ENCODE data around the gene ZFAND3. TPM values are rescaled to one million over a fixed set of nuclear protein-coding genes. Genes with fewer than 3 reads are reported as not detected.
"Not testable (repeated sequence)": the region's sequence is repeated elsewhere in the genome, so short reads cannot be mapped to it uniquely, and the experiment has no call there.

ZFAND3 gene
- polyA plus RNA-seq, 4 donors, result 35.9 to 80.4 (median 40.9) TPM

GRCh38 chr6:37893257-37893656 is 73.7 kb downstream of the ZFAND3 start:
- Histone ChIP-seq H3K27ac (ENCODE audit: low read depth in 1 of 3, low read length in 2 of 3) (no peak overlapping the region), H3K9me3 (ENCODE audit: control insufficient read depth in 2 of 2, insufficient read depth in 1 of 2, low read depth in 1 of 2, low read length in 1 of 2) (peaks cover 0 to 9% of the 10 kb centered on the region in 2 donors), H3K36me3 (ENCODE audit: control insufficient read depth in 3 of 3, insufficient read depth in 2 of 3, low read depth in 1 of 3, low read length in 3 of 3) (peaks cover 0 to 9% (median 0%) of the 10 kb centered on the region in 3 donors), H3K4me3 (ENCODE audit: low read depth in 1 of 3, low read length in 3 of 3) (no peak overlapping the region), H3K4me1 (ENCODE audit: control insufficient read depth in 3 of 3, insufficient read depth in 2 of 3, low read depth in 1 of 3, low read length in 2 of 3) (no peaks in the 10 kb centered on the region), H3K27me3 (ENCODE audit: control insufficient read depth in 3 of 3, insufficient read depth in 3 of 3, low read length in 3 of 3) (no peaks in the 10 kb centered on the region)
- 81 to 87% (median 82%) methylated on average over 3 of the region's 3 CpGs for WGBS, 3 donors
- no peak for DNase-seq
- FAIRE-seq, result no peak

- 93 to 95% (median 94%) methylated on average over 9 of the region's 9 CpGs for WGBS, 3 donors
Observed at GRCh38 chr6:37893734-37894133, 74.2 kb downstream of the ZFAND3 start.

GRCh38 chr6:37894585-37894984 is 75.1 kb downstream of the ZFAND3 start:
- no peaks in the 10 kb centered on the region for H3K27me3 ChIP-seq (ENCODE audit: control insufficient read depth in 3 of 3, insufficient read depth in 3 of 3, low read length in 3 of 3)
- 92 to 95% (median 93%) methylated on average over 5 of the region's 5 CpGs for WGBS, 3 donors
- no peaks in the 10 kb centered on the region for H3K4me1 ChIP-seq (ENCODE audit: control insufficient read depth in 3 of 3, insufficient read depth in 2 of 3, low read depth in 1 of 3, low read length in 2 of 3)
- no peak for FAIRE-seq
- DNase-seq, result no peak
- H3K4me3 ChIP-seq (ENCODE audit: low read depth in 1 of 3, low read length in 3 of 3), result no peak overlapping the region
- H3K36me3 ChIP-seq (ENCODE audit: control insufficient read depth in 3 of 3, insufficient read depth in 2 of 3, low read depth in 1 of 3, low read length in 3 of 3), result peaks cover 0 to 9% (median 0%) of the 10 kb centered on the region in 3 donors
- no peak overlapping the region for H3K27ac ChIP-seq (ENCODE audit: low read depth in 1 of 3, low read length in 2 of 3)
- H3K9me3 ChIP-seq (ENCODE audit: control insufficient read depth in 2 of 2, insufficient read depth in 1 of 2, low read depth in 1 of 2, low read length in 1 of 2), result peaks cover 0 to 9% of the 10 kb centered on the region in 2 donors

More at GRCh38 chr6:37893734-37894133, 74.2 kb downstream of the ZFAND3 start:
- not testable (repeated sequence) for H3K4me1 ChIP-seq (ENCODE audit: control insufficient read depth in 3 of 3, insufficient read depth in 2 of 3, low read depth in 1 of 3, low read length in 2 of 3); H3K27me3 ChIP-seq (ENCODE audit: control insufficient read depth in 3 of 3, insufficient read depth in 3 of 3, low read length in 3 of 3); H3K4me3 ChIP-seq (ENCODE audit: low read depth in 1 of 3, low read length in 3 of 3); DNase-seq; FAIRE-seq; H3K27ac ChIP-seq (ENCODE audit: low read depth in 1 of 3, low read length in 2 of 3); H3K36me3 ChIP-seq (ENCODE audit: control insufficient read depth in 3 of 3, insufficient read depth in 2 of 3, low read depth in 1 of 3, low read length in 3 of 3); H3K9me3 ChIP-seq (ENCODE audit: control insufficient read depth in 2 of 2, insufficient read depth in 1 of 2, low read depth in 1 of 2, low read length in 1 of 2)

- no peaks in the 10 kb centered on the region for H3K27me3 ChIP-seq (ENCODE audit: control insufficient read depth in 3 of 3, insufficient read depth in 3 of 3, low read length in 3 of 3)
- H3K4me3 ChIP-seq (ENCODE audit: low read depth in 1 of 3, low read length in 3 of 3), result no peak overlapping the region
- peaks cover 0 to 9% of the 10 kb centered on the region in 2 donors for H3K9me3 ChIP-seq (ENCODE audit: control insufficient read depth in 2 of 2, insufficient read depth in 1 of 2, low read depth in 1 of 2, low read length in 1 of 2)
- peaks cover 0 to 15% (median 0%) of the 10 kb centered on the region in 3 donors for H3K36me3 ChIP-seq (ENCODE audit: control insufficient read depth in 3 of 3, insufficient read depth in 2 of 3, low read depth in 1 of 3, low read length in 3 of 3)
- H3K27ac ChIP-seq (ENCODE audit: low read depth in 1 of 3, low read length in 2 of 3), result no peak overlapping the region
- 72 to 83% (median 82%) methylated on average over 5 of the region's 5 CpGs for WGBS, 3 donors
- FAIRE-seq (no peak), DNase-seq (no peak)
- H3K4me1 ChIP-seq (ENCODE audit: control insufficient read depth in 3 of 3, insufficient read depth in 2 of 3, low read depth in 1 of 3, low read length in 2 of 3), result no peaks in the 10 kb centered on the region
Observed at GRCh38 chr6:37897321-37897720, 77.8 kb downstream of the ZFAND3 start.

- H3K27me3 ChIP-seq (ENCODE audit: control insufficient read depth in 3 of 3, insufficient read depth in 3 of 3, low read length in 3 of 3), result no peaks in the 10 kb centered on the region
- H3K4me1 ChIP-seq (ENCODE audit: control insufficient read depth in 3 of 3, insufficient read depth in 2 of 3, low read depth in 1 of 3, low read length in 2 of 3), result no peaks in the 10 kb centered on the region
- H3K36me3 ChIP-seq (ENCODE audit: control insufficient read depth in 3 of 3, insufficient read depth in 2 of 3, low read depth in 1 of 3, low read length in 3 of 3), result peaks cover 0 to 15% (median 0%) of the 10 kb centered on the region in 3 donors
- WGBS, 3 donors, result 75 to 85% (median 77%) methylated on average over 4 of the region's 4 CpGs
- no peak overlapping the region for H3K27ac ChIP-seq (ENCODE audit: low read depth in 1 of 3, low read length in 2 of 3)
- H3K9me3 ChIP-seq (ENCODE audit: control insufficient read depth in 2 of 2, insufficient read depth in 1 of 2, low read depth in 1 of 2, low read length in 1 of 2), result peaks cover 0 to 9% of the 10 kb centered on the region in 2 donors
- FAIRE-seq, result no peak
- no peak overlapping the region for H3K4me3 ChIP-seq (ENCODE audit: low read depth in 1 of 3, low read length in 3 of 3)
- no peak for DNase-seq
Observed at GRCh38 chr6:37897818-37898515, 78.4 kb downstream of the ZFAND3 start.

GRCh38 chr6:37903351-37904340 is 84.1 kb downstream of the ZFAND3 start:
- no peak overlapping the region for H3K4me3 ChIP-seq (ENCODE audit: low read depth in 1 of 3, low read length in 3 of 3)
- 73 to 81% (median 77%) methylated on average over 9 of the region's 9 CpGs for WGBS, 3 donors
- peaks cover 0 to 6% (median 0%) of the 10 kb centered on the region in 3 donors for H3K36me3 ChIP-seq (ENCODE audit: control insufficient read depth in 3 of 3, insufficient read depth in 2 of 3, low read depth in 1 of 3, low read length in 3 of 3)
- no peak overlapping the region for H3K27ac ChIP-seq (ENCODE audit: low read depth in 1 of 3, low read length in 2 of 3)
- DNase-seq (peak in 1 of 2 donors; percentile 23), FAIRE-seq (no peak)
- no peaks in the 10 kb centered on the region for H3K9me3 ChIP-seq (ENCODE audit: control insufficient read depth in 2 of 2, insufficient read depth in 1 of 2, low read depth in 1 of 2, low read length in 1 of 2)
- no peaks in the 10 kb centered on the region for H3K27me3 ChIP-seq (ENCODE audit: control insufficient read depth in 3 of 3, insufficient read depth in 3 of 3, low read length in 3 of 3)
- no peaks in the 10 kb centered on the region for H3K4me1 ChIP-seq (ENCODE audit: control insufficient read depth in 3 of 3, insufficient read depth in 2 of 3, low read depth in 1 of 3, low read length in 2 of 3)

- Histone ChIP-seq H3K27me3 (ENCODE audit: control insufficient read depth in 3 of 3, insufficient read depth in 3 of 3, low read length in 3 of 3) (no peaks in the 10 kb centered on the region), H3K9me3 (ENCODE audit: control insufficient read depth in 2 of 2, insufficient read depth in 1 of 2, low read depth in 1 of 2, low read length in 1 of 2) (no peaks in the 10 kb centered on the region), H3K27ac (ENCODE audit: low read depth in 1 of 3, low read length in 2 of 3) (no peak overlapping the region), H3K4me3 (ENCODE audit: low read depth in 1 of 3, low read length in 3 of 3) (no peak overlapping the region), H3K4me1 (ENCODE audit: control insufficient read depth in 3 of 3, insufficient read depth in 2 of 3, low read depth in 1 of 3, low read length in 2 of 3) (no peaks in the 10 kb centered on the region), H3K36me3 (ENCODE audit: control insufficient read depth in 3 of 3, insufficient read depth in 2 of 3, low read depth in 1 of 3, low read length in 3 of 3) (peaks cover 0 to 6% (median 0%) of the 10 kb centered on the region in 3 donors)
- DNase-seq, result no peak
- 95 to 96% (median 96%) methylated on average over 3 of the region's 3 CpGs for WGBS, 3 donors
- no peak for FAIRE-seq
Observed at GRCh38 chr6:37904590-37904989, 85.1 kb downstream of the ZFAND3 start.

- DNase-seq (no peak), FAIRE-seq (no peak)
- Histone ChIP-seq H3K4me3 (ENCODE audit: low read depth in 1 of 3, low read length in 3 of 3) (no peak overlapping the region), H3K9me3 (ENCODE audit: control insufficient read depth in 2 of 2, insufficient read depth in 1 of 2, low read depth in 1 of 2, low read length in 1 of 2) (no peaks in the 10 kb centered on the region), H3K36me3 (ENCODE audit: control insufficient read depth in 3 of 3, insufficient read depth in 2 of 3, low read depth in 1 of 3, low read length in 3 of 3) (peaks cover 0 to 6% (median 0%) of the 10 kb centered on the region in 3 donors), H3K4me1 (ENCODE audit: control insufficient read depth in 3 of 3, insufficient read depth in 2 of 3, low read depth in 1 of 3, low read length in 2 of 3) (no peaks in the 10 kb centered on the region), H3K27ac (ENCODE audit: low read depth in 1 of 3, low read length in 2 of 3) (no peak overlapping the region), H3K27me3 (ENCODE audit: control insufficient read depth in 3 of 3, insufficient read depth in 3 of 3, low read length in 3 of 3) (no peaks in the 10 kb centered on the region)
- WGBS, 3 donors, result 84 to 94% (median 89%) methylated on average over 4 of the region's 4 CpGs
Observed at GRCh38 chr6:37906121-37906520, 86.6 kb downstream of the ZFAND3 start.
